HG03159 (cell line): ENCODE results near the gene CDH4.

Source experiments
- ATAC-seq: cut with Tn5 transposase; IDR thresholded peaks from one replicate; pipeline ENCODE4 v1.9.1; 2021; ENCODE audit warnings: mild to moderate bottlenecking, moderate library complexity; ENCODE audit not compliant: unreplicated experiment

The CDH4 gene

DNA sequence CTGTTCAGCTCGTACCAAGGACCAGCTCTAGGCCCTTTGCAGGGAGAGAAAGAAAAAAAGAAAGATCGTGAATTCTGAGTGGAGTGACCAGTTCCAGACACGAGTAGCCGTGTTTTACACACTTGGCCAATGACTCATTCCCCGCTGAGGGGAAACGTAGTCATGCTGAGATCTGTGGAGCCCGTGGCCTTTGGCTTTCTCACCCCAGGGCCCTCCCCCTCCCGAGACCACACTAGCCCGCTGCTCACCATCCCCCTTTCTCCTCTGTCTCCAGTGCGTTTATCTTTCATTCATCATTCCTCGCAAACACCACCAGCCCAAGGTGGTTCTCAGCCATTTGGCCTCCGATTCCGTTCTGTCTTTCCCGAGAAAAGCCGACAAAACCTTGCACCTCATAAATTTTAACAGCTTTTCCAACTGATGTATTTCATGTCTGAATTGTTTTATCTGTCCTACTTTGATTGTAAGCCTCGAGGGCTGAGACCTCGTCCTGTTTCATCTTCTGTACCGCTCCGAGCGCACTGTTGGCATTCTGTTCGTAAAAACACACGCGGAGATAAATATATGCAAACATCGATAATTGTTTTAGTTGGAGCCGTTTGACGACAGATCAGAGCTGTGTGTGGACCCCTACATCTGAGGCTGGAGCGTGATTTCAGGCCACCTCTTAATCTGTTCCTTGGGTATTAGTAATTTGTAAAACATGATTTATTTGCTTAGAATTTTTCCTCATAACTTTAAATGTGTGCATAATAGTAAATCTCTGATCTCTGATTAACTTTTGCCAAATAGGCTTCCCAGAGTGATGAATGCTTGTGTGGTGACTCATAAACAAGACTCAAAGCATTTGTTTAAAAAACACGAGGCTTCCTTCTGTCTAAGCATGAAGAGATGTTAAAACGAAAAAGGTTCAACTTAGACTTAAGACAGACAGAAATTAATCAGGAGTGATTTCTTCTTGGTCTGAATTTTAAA lies 336.6 kb downstream of the CDH4 start:
- no peak for ATAC-seq

DNA sequence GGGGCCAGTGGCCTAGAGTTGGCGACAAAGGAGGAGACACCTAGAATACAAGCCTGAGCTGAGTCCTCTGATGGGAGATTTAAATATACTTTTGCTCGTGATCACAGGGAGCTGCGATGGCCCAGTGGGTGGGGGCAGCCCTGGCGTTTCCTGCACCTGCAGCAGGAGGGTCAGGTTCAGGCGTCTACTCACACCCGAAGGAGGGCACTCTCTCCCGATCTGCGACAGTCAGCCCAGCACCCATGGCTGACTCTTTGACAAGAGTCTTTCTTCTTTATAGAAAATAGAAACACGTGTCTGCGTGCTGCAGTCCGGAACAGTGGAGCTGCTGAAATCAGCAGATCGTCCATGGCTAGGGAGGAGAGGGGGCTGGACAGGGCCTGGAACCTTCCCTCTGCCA lies 338.2 kb downstream of the CDH4 start:
- no peak for ATAC-seq

DNA sequence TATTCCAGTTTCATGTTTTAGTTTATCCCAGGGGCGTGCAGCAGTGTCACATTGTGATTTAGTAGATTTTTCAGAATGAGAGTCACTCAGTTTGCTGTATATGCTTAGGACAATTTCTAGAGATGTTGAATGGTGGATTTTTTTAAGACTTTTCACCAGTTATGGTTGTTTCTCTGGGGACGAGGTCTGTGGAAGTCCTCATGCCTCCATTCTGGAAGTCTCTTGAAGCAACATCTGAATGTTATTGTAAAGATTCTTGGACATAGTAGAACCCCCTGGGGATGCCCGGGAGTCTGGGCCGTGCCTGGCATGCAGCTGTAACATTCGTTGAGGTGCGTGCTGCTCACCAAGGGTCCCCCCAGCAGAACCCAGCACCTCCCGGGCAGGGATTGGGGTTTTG lies 341.5 kb downstream of the CDH4 start:
- ATAC-seq: no peak

DNA sequence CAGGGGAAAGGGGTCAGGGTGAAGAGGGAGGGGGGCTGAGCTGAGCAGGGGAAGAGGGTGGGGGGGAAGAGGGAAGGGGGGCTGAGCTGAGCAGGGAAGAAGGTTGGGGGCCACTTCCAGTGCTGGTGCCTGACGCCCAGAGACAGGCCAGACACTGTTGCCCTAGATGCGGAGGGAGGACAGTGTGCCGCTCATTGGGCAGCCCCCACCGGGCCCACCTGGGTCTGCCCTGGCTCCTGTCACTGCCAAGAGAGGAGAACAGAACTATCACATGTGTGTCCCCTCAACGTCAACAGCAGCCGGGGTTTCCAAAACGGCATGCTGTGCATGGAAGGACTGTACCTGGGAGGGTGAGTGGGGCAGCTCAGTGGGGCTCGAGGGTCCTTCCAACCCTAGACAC lies 342.1 kb downstream of the CDH4 start:
- ATAC-seq: no peak

DNA sequence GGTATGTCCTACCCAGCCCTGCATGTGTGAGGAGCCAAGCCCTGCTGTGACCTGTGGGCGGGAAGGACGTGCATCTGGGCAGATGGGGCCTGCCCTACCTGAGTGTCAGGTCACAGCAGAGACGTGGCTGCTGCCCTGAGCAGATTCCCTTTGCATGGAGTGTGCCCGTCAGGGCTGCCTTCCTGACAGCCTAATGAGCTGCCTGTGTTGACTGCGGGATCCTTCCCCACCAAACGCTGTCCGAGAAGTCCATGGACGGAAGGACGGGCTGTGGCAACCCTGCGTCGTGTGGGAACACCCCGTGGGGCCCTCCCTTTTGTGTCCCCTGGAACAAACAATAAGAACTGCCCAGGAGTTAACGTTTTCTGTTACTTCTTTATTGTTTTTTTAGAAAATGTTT lies 343.2 kb downstream of the CDH4 start:
- ATAC-seq: no peak

DNA sequence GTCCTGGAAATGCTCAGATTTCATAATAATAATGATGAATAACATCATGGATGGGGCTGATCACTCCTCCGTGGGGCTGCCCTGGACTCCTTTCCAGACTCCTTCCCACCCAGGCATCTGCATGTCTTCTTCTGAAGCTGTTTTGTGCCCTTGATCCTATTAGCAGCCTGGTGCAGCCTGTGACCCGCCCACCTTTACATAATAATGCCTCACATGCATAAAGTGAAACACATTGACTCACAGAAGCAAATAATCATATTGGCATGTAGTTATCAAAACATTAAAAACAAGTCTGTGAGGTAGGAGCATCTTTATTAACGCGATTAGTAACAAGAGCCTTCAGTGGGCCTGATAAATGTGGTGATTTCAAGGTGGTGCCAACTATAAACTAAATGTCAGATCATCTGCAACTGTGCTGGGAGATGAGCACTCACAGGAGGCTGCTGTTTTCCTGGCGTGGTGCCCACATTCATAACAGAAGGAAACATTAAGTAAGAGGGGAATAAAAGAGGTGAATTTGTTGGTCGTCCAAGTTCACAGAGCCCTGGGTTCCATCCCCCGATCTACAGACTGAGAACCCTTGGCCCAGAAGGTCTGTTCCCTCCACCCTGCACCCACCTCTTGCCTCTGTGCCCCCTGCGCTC lies 344.7 kb downstream of the CDH4 start:
- no peak for ATAC-seq

DNA sequence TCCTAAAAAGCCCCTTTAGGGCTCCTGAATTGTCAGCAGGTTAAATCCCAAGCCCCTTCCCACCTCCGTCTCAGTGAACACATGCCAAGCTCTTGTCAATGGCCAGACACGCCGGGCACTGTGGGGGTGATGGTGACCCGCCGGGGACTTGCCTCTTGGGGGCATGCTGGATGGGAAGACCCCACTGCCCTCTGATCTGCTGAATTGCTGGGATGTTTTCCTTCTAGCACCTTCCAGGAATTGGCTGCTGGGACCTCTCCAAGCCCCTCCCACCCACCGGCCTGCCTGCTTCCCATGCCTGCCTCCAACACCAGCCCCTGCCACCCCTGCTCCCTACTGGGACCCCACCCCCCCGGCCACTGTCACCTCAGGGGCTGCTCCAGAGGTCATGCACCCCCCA lies 345.9 kb downstream of the CDH4 start:
- no peak for ATAC-seq

DNA sequence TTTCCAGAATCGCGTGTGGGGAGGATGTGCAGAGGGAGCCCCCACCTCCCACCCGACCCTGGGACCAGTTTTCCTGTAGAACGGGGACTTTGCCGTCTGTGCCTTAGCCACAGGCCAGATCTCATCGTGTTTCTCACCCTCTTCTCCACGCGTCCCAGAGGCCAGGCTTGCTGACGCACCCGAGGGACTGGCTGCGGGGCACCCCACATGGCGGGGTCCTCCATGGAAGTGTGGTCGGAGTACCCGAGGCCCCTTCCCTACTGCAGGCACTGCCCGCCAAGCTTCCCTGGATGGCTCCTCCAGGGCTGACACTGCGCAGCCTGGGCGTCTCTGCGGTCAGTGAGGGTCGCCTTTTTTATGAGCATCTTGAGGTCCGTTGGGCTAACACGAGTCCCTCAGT lies 346.5 kb downstream of the CDH4 start:
- ATAC-seq: no peak

DNA sequence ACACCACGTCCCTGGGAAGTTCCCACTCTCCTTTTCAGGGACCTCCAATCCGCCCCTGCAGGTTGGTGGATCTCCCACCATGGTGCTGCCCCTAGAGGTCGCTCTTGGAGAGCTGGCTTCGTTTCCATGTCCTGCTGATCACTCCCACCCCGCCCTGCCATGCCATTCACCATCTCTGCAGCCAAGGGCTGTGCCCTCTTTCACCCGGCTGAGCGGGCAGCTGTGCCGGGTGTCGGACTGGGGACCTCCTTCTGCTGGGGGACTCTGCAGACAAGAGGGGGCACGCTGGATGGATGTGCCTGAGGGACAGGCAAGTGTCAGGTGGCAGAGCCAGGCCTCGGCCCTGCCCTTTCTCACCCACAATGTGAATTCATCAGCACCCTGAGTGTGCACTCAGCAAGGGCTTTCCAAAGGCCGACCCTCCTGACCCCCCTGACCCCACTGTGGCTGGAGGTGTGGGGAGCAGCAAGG lies 347.0 kb downstream of the CDH4 start:
- no peak for ATAC-seq

DNA sequence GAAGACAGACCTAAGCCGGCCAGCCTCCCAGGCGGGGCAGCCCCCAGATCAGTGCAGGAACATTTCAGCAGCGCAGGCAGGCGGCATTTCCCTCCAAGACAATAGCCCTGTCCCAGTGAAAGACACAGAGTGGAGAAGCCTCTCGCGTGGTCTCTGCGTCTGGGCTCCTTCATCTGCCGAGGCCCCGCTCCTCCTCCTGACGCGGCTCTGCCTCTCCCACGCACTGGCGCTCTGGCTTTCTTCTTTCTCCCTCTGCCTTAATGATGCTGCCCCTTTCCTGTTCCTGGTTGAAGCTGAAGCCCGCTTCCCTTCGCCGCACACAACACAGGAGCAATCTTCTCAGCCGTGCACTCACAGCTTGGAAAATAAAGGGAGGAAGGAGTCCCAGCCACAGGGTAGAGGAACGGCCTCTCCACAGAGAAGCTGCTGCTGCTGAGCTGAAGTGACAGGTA lies 347.5 kb downstream of the CDH4 start:
- ATAC-seq: no peak

DNA sequence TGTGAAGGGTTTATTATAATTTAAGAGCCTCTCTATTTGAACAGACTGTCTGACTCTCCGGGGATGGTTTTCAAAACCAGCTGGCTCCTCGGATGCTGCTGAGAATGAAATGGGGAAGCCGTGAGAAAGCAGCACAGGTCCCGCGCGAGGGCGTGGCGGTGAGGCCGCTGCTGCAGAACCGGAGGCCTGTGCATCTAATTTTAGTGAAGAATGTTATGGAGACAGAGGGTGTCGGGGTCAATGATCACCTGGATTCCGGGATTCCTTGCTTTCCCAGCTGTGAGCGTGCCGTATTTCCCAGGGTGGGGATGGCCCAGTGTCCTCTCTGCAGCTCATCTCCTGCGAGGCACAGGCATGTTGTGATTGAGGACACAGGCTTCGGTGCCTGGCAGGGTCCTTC lies 348.0 kb downstream of the CDH4 start:
- ATAC-seq: no peak

DNA sequence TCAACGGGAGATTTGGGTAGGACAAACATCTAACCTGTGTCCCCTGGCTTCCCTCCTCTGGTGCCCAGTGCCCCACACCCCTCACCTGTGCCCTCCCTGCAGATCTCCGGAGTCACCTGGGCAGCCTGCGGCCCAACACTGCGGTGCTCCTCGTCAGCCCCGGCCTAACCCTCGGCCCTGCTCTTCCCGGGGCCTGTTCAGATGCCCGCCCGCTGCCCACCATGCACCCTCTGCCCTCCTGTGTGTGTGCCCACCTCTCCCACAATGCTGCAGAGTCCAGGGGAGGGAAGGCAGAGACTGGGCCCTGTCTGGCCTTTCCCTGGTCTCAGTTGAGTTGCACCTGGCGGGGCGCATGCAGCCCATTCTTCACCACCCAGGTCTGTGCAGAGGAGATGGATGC lies 349.3 kb downstream of the CDH4 start:
- no peak for ATAC-seq

DNA sequence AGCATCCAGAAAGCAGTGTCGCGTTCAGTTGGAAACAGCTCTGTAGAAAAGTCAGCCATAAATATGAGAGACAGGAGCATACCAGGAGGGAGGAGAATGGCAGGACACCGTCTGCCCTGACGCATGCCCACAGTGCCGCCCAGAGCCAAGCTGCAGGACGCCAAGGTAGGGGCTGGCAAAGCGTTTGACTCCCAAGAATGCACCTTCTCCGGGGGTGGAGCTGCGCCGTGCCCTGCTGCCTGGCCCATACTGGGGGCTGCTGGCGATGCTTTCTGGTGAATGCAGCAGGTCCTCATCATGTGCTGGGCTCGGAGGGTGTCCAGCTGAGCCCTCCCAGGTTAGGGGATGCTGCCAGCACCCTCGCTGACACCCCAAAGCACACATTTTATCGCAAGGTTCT lies 349.8 kb downstream of the CDH4 start:
- ATAC-seq: no peak

DNA sequence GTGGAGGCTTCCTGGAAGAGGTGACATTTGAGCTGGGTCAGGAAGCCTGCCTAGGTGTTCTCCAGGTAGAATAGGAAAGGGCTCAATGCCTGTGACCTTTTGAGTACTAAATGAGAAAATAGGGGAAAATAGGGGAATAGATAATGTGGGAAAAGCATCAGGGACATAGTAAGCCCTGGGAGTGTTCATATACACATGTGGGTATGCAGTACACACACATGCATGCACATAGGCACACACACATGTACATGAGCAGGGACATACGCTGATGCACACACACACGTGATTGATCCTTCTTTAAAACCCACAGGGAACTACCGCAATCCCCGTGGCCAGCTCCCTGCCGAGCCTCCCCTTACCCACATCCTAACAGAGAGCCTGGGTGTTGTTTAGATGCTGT lies 351.7 kb downstream of the CDH4 start:
- ATAC-seq: no peak

DNA sequence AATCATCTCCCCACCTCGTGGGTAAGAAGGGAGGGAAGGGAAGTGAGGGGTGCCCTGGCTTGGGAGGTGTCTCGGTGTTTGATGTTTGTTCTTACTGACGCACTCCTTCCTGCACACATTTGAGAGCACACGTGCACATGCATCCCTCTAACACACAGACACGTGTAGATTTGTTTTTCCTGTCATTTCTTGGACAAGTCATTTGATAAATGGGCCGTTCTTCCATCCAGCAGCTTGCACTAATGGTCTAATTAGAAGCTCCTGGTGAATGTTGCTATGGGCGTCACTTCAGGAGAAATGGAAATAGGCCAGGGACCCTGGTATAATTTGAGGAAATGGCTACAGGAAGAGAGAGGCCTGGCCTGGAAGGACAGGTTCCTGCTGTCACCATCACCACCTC lies 352.5 kb downstream of the CDH4 start:
- ATAC-seq: no peak

DNA sequence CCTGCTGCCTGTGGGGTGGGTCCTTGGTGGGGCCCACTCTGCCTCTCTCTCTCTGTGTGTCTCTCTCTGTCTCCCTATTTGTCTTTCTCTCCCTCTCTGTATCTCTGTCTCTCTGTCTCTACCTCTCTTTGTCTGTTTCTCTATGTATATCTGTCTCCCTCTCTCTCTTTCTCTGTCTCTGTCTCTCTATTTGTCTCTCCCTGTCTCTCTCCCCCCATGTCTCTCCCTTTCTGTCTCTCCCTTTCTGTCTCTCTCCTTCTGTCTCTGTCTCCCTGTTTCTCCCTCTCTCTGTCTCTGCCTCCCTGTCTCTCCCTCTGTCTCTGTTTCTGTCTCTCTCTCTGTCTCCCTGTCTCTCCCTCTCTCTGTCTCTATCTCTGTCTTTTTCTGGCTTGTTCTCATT lies 353.2 kb downstream of the CDH4 start:
- no peak for ATAC-seq

DNA sequence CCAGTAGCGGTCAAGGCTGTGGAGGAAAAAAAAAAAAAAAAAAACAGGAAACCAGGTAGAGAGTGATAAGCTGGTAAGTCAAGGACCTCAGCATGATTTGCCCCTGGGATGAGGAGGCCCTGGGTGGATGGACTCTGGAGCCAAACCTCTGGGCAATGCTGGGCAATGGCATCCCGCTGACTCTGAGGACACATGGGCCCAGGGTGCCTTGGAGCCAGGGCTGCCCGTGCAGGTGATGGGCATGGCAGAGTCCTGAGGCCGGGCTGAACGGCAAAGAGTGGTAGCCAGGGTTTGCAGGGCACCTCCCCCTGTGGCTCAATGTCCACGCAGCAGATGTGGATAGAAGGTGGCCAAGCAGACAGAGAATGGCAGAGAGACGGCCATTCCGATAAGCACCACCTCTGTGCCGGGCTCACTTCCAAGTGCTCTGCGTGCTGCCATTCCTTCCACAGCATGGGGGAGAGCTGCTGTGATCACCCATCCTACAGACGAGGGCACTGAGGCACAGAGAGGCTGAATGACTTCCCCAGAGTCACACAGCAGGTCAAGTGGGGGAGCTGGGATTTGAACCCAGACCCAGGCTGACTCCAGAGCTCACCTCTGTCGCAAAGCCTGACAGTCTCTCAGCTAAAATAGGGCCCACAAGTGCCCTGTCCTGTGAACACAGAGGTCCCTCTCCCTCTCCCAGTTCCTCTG lies 353.9 kb downstream of the CDH4 start:
- no peak for ATAC-seq

DNA sequence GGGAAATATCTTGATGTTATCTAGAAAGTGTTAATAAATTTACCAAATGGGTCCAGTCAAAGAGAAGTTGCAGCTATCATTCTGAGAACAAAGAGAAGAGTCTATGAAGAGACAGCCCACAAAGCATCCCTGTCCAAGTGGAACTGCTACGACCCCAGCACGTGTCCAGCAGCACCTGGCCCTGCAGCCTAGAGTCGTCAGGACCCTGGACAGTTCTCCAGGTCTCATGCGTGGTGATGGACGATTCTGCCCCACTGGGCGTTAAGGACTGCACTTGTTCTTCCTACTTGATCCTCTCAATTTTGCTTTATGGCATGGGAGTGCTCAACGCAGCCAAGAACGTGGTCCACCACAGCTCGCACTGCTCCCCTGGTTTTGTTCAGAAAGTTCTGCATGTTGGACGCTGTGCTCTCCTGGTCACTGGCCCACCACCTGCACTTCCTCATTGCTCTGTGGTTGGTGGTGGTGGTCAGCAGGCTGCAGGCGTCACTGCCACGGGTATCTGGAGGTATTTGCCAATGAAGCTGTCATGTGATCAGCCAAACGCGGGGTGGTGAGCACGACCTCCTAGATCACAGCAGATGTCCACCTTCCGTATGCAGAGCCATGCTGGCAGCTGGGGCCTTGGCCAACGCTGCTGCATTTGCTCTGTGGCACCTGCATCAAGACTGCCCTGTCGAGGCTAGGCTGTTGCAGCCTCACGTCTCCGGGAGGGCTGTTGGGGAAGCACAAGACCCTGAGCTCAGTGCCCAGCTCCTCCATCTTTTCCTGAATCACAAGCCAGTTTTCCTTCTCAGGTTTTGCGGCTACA lies 356.4 kb downstream of the CDH4 start:
- no peak for ATAC-seq

DNA sequence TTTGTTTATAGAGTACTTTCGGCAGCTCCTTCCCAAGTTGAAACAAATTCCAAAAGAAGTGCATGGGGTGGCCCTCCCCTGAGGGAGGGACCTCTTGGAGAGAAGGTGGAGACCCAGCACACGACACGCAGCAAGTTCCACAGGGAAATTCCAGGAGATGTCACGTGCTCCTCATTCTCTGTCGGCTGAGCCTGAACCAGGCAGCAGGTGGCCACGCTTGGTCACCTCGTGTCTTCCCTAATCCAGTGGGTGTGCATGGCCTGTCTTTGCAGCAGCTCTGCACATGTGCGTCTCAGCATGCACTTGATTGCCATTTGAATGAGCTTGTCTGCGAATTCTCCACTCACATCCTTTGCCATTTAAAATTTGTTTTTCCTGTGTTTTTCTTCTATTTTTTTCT lies 357.4 kb downstream of the CDH4 start:
- ATAC-seq: no peak

DNA sequence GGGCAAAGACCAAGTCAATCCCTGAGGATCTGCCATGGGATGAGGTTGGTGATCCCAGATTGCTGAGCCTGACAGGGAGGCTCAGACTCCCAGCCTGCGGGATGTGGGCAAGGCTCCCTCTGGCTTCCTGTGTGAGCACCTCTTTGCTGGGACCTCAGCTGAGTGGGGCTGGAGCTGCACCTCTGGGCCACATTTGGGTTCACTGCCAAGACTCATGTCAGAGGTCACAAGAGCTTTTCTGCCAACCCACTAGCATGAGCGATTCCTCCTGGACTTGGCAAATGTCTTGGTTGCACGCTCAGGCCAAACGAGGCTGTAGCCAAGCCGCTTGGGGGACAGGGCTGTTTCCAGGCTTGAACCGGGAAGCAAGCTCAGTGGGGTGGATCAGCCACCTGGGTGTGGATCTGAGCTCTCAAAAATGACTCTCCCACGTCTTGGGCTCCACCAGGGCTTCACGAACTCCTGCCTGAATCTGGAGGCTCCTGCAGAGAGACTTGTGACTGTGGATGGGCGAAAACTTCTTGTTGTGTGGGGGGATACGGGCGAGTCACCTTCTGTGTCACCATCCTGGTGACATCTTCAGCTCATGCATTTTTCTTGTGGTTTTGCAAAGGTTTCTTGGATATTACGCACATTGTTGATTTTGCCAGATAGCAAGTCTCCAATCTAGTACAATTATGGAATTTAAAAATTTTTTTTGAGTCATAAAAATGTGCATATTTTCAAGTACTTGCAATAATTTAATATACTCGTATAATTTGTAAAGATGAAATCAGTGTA lies 359.5 kb downstream of the CDH4 start:
- no peak for ATAC-seq
